RPMI7951 (cell line): ENCODE data around the gene ALG12. TPM values are rescaled to one million over a fixed set of nuclear protein-coding genes. Genes with fewer than 3 reads are reported as not detected.

Experiments used
- DNase-seq: peaks from one replicate; pipeline ENCODE4 v3.0.0-alpha.2; 2012; ENCODE audit warnings: low read depth
- total RNA-seq: library from RNA; depleted of rRNA; stranded (reverse); fragments of >200 nt; shearing (Covaris generic); gene quantifications from 2 replicates; pipeline ENCODE4 v1.2.3, GENCODE V29; 2014

The ALG12 gene
- total RNA-seq, 1 experiment from 2014 or later: 18.7 TPM

DNA sequence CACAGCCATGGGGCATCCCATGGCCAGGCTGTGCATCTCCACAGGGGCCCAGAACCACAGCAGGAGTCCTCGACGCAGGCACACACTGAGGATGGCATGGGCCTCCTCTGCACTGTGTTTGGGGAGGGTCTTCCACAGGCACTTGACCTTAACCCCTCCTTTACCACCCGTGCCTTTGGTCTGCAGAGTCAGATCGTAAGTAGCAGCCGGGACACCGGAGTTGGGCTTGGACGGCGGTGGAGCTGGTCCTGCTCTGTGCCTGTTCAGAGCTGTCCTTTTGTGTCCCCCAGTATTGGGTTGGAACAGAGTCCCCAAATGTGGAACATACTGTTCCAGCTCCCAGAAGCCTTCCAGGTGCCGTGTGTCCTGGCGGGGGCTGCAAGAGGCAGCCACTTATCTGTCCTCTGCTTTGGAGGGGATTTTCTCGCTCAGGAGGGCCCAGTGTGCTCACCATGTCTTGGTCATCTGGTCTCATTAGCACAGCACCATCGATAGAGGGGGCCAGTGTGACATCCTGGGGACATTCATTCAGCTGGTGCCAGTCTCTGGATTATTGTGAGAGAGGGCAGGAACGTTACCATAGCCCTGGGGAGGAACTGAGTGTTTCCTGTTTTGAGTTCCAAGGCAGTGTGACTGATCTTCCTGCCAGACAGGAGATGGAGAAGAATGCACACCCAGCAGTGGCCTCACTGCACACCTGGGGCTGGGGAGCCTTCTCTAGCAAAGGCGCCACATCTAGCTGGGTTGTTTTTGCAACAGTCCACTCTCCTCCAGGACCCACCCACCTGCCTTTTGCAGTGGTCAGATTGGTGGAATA, 12.6 kb upstream of the ALG12 start:
- peak; percentile 71 for DNase-seq

GRCh38 chr22:49929994-49930575, 11.8 kb upstream of the ALG12 start:
- no peak for DNase-seq

GRCh38 chr22:49929211-49929979, 11.2 kb upstream of the ALG12 start:
- no peak for DNase-seq

DNA sequence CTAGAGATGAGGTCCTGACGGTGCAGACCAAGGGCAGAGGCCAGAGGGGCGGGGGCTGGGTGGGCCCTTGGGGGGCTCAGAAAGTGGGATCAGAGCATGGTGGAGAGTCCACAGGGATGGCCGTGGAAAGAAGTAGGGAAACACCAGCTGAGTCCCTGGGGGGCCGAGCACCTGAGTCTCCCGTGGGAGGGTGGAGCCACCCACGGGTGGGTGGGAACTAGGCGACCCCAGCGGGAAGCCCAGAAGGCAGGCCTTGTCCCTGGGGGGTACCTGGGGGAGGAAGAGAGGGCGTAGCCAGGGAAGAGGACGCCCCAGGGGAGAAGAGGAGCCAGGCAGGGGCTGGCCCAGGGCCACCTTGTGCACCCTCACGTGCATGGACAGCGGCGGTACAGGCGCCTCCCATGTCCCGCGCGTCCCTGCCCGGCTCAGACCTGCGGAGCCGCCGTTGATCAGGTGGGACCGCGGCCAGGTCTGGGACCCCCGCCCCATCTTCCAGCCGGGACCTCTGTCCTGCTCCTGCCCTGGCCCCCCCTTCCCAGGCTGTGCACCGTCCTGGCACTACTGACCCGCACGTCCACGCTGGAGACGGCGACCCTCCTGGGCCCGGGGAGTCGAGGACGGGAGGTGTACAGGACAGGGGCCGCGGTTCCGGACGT, 10.4 kb upstream of the ALG12 start:
- no peak for DNase-seq

- DNase-seq: no peak
Observed at GRCh38 chr22:49928185-49928495, 9.9 kb upstream of the ALG12 start.

- DNase-seq: no peak
Observed at GRCh38 chr22:49927483-49928184, 9.4 kb upstream of the ALG12 start.

GRCh38 chr22:49926916-49927315, 8.7 kb upstream of the ALG12 start:
- DNase-seq: no peak

DNA sequence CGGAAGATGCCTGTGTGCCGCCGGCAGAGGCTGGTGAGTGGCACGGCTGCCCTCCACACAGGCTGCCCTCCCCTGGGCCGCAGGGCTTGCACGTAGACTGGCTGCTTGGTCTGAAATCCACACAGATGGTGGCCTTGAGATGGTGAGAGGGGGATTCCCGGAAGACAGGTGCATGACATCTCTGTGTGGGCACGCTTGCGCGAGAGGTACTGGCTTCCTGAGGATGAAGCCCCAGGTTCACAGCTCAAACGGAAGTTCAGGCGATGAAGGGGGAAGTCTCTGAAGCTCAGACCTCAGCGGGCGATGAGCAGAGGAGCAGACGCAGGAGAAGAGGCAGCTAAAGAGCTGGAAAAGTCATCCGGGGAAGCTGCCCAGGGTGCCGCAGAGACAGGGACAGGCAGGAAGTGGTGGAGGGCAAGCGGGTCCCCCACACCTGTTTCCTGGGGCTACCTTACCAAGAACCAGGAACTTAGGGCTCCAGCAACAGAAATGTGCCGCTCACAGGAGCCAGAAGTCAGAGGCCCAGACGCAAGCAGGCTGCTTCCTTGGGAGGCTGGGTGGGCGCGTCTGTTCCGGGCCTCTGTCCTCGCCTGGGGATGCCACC, 7.4 kb upstream of the ALG12 start:
- DNase-seq: no peak

GRCh38 chr22:49924113-49924833, 6.0 kb upstream of the ALG12 start:
- no peak for DNase-seq

GRCh38 chr22:49923445-49923844, 5.2 kb upstream of the ALG12 start:
- peak; percentile 53 for DNase-seq

GRCh38 chr22:49922926-49923325, 4.7 kb upstream of the ALG12 start:
- DNase-seq: no peak

- DNase-seq: no peak
Observed at GRCh38 chr22:49922484-49922883, 4.2 kb upstream of the ALG12 start.

- no peak for DNase-seq
Observed at GRCh38 chr22:49921508-49922278, 3.5 kb upstream of the ALG12 start.

DNA sequence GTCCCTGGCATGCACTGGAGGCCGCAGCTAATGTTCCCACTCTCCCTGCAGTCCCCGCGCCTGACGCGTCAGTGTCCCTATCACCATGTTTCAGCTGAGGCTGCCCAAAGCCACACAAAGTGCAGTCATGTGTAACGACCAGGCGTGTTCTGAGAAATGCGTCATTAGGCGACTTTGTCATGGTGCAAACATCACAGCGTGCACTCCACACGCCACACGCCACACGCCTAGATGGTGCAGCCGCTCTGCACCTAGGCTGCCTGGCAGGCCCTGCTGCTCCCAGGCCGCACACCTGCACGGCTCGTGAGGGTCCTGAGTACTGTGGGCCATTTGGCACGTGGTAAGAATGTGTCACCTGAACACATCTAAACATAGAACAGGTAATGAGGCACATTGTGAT, 2.6 kb upstream of the ALG12 start:
- DNase-seq: no peak

DNA sequence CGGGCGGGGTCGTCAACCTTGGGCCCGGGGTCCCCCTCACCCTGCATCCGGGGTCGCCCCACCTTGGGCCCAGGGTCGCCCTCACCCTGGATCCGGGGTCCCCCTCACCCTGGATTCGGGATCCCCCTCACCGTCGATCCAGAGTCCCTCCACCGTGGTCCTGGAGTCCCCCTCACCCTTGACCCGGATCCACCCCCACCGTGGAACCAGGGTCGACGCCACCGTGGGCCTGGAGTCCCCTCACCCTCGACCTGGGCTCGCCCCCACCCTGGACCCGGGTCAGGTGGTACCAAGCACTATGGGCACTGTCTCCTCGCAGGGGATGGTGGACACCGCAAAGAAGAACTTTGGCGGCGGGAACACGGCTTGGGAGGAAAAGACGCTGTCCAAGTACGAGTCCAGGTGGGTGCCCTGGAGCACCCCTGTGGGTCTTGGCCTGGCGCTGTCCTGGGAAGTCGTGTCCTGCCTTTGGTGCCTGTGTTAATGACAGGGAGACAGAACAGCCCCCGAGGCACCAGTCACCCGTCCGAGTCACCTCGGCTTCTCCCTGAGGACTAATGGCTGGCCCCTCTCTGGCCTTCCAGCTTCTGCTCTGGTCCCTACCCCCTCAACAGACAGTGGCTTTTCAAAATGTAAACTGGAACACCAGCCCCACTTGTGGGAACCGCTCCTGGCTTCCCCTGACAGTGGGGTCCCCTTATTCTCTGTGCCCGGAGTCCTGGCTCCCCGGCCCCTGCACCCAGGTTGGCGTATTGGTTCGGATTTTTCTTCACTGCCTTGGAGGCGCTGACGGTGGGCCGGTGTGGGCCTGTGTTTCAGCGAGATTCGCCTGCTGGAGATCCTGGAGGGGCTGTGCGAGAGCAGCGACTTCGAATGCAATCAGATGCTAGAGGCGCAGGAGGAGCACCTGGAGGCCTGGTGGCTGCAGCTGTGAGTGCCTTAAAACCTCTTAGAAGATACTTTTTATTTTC, 958 bp upstream of the ALG12 start:
- no peak for DNase-seq

DNA sequence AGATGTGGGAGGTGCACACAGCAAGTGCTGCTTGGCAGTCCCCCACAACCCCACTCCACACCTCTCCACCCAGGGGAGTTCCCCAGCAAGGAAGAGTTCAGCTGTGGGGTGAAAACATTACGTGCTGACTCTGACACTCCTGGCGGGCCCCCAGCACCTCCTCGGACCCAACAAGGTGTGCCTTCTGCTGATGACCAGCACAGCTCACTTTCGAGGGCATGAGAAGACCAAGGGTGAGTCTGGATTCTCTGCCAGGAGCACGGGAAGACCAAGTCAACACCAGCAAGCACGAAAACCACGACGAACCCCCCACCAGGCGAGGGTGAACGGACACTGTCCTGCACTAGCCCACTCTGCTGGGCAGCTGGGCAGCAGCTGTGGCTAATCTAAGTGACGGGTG, 1.4 kb downstream of the ALG12 start:
- no peak for DNase-seq

DNA sequence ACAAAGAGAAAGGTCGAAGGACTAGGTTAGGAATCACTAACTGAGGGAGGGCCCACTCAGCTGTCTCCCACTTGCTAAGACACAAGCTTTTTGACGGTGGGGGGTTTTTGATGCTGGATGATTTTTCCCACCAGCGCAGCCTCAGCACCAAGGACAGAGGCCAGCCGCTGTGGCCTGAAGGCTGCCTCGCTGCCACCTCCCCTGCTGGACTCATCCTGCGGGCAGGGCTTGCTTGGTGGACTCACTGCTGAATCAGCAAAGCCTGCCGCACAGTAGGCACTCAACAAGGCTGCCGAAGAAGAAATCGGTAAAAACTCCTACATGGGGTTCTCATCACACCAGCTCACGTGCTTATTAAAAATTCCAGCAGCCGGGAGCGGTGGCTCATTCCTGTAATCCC, 2.6 kb downstream of the ALG12 start:
- DNase-seq: no peak

DNA sequence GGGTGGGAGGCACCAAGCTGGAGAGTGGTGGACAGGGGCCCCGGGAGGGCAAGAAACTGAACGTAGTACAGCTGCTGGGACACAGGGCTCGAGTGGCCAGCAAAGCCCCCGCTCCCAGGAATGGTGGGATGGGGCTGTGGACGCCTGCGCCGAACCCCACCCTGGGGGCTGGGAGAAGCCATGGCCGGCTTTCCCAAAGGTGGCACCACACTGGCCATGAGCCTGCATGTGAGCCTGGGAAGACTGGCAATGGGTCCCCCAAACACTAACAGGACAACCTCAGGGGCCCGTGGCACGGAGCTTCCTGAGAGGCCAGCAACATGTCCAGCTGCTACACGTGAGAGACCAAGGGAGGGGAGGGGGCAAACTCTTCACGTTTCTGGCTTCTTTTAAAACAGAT, 4.0 kb downstream of the ALG12 start:
- no peak for DNase-seq

GRCh38 chr22:49913446-49913845, 4.8 kb downstream of the ALG12 start:
- DNase-seq: no peak
